ENCODE data around the gene MLLT1.

GRCh38 chr19:6287269-6287885 is 7.6 kb upstream of the MLLT1 start:
- no peak for TF ChIP-seq CTCF (IDR thresholded peaks at IDR 0.05)
- TF ChIP-seq POLR2A (IDR thresholded peaks at IDR 0.05; ENCODE audit: low read depth), result no peak
- TF ChIP-seq POLR2AphosphoS5 (IDR thresholded peaks at IDR 0.05), result no peak
- no peak for TF ChIP-seq EP300 (IDR thresholded peaks at IDR 0.05)
